ENCODE results near the gene TOR1AIP2. TPM values are rescaled to one million over a fixed set of nuclear protein-coding genes. Genes with fewer than 3 reads are reported as not detected.

TOR1AIP2 gene
- total and polyA plus RNA-seq, 7 experiments from 2014 or later, result 9.5 to 64.9 (median 57.5) TPM

GRCh38 chr1:179831852-179832699 lies 45.5 kb downstream of the TOR1AIP2 start:
- DNase-seq (peak in 7 of 9 donors; percentile 63 to 80 (median 76)), ATAC-seq (peak; percentile 84)
- ChIA-PET POLR2A (interaction anchor here (0.8 to 4.5 kb wide), 7 partner anchors 10 to 51 kb away, joined by 3 to 66 read pairs (median 3); partner anchors contain the start of genes TOR1AIP1 and TOR1AIP2), CTCF (interaction anchor here (0.9 to 4.3 kb wide), 6 partner anchors 9 to 127 kb away, joined by 3 to 33 read pairs (median 4); partner anchors contain the start of gene TOR1AIP1)
- Mint-ChIP-seq H3K9me3 (no peaks in the 10 kb centered on the region), H3K27me3 (no peaks in the 10 kb centered on the region), H3K4me1 (peaks cover 23 to 47% (median 38%) of the 10 kb centered on the region in 7 donors), H3K27ac (peak overlapping the region; percentile 52 to 95 (median 91)), H3K4me3 (peak overlapping the region; percentile 63 to 81 (median 72)), H3K36me3 (peaks cover 0 to 6% (median 4%) of the 10 kb centered on the region in 5 donors)
- Histone ChIP-seq H3K27me3 (ENCODE audit: control insufficient read depth in 2 of 2, insufficient read depth in 2 of 2, low read length in 2 of 2) (no peaks in the 10 kb centered on the region), H3K4me1 (ENCODE audit: control insufficient read depth in 2 of 2, insufficient read depth in 2 of 2, low read length in 2 of 2) (peaks cover 16 to 37% of the 10 kb centered on the region in 2 donors), H3K4me3 (ENCODE audit: low read length) (peak overlapping the region; percentile 56), H3K9me3 (ENCODE audit: control insufficient read depth in 2 of 3, low read length in 3 of 3) (no peaks in the 10 kb centered on the region), H3K36me3 (ENCODE audit: control insufficient read depth in 2 of 3, insufficient read depth in 3 of 3, low read length in 3 of 3) (no peaks in the 10 kb centered on the region), H3K27ac (ENCODE audit: low read depth, low read length) (peak overlapping the region; percentile 59)
- intact Hi-C loops (cut with micrococcal nuclease), result loop anchor here (1.0 to 5.0 kb wide), 6 partner anchors 17 to 1105 kb away; partner anchors contain the start of genes RALGPS2 (in 1 of the 2), SOAT1 (in 1 of the 2) and TOR1AIP1 (in 1 of the 2)

DNA sequence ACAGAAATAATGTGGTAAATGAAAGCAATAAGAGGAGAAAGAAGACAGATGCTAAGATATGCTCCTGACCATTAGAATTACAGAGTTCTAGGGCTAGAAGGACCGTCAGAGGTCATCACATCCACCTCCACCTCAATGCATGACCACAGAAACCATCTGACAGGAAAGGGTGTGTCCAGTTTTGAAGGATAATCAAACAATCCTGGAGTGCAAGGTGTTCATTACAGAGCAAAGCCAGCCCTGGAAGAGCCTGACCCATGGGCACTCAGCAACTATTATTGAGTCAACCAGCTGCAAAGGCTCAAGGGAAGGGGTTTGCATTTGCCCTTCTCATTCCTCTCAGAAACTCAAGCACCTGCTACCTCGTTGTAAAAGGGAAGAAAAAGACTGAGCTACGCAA lies 46.4 kb downstream of the TOR1AIP2 start:
- no peaks in the 10 kb centered on the region for H3K36me3 ChIP-seq (ENCODE audit: control insufficient read depth in 2 of 3, insufficient read depth in 3 of 3, low read length in 3 of 3)
- no peaks in the 10 kb centered on the region for H3K9me3 ChIP-seq (ENCODE audit: control insufficient read depth in 2 of 3, low read length in 3 of 3)
- H3K4me1 Mint-ChIP-seq, result peaks cover 23 to 47% (median 38%) of the 10 kb centered on the region in 7 donors
- ATAC-seq, result no peak
- H3K9me3 Mint-ChIP-seq, result no peaks in the 10 kb centered on the region
- peaks cover 16 to 37% of the 10 kb centered on the region in 2 donors for H3K4me1 ChIP-seq (ENCODE audit: control insufficient read depth in 2 of 2, insufficient read depth in 2 of 2, low read length in 2 of 2)
- ChIA-PET CTCF (interaction anchor here (1.1 to 4.3 kb wide), 4 partner anchors 8 to 51 kb away, joined by 3 to 33 read pairs (median 4); partner anchors contain the start of gene TOR1AIP1), POLR2A (interaction anchor here (0.7 to 4.5 kb wide), 8 partner anchors 9 to 323 kb away, joined by 3 to 66 read pairs (median 3); partner anchors contain the start of genes TOR1AIP1 and TOR1AIP2)
- peaks cover 0 to 5% (median 4%) of the 10 kb centered on the region in 5 donors for H3K36me3 Mint-ChIP-seq
- H3K4me3 Mint-ChIP-seq, result peak overlapping the region; percentile 63 to 81 (median 72)
- H3K27ac Mint-ChIP-seq, result peak overlapping the region; percentile 52 to 95 (median 91)
- no peak for DNase-seq
- peak overlapping the region; percentile 59 for H3K27ac ChIP-seq (ENCODE audit: low read depth, low read length)
- H3K27me3 Mint-ChIP-seq, result no peaks in the 10 kb centered on the region
- peak overlapping the region; percentile 56 for H3K4me3 ChIP-seq (ENCODE audit: low read length)
- H3K27me3 ChIP-seq (ENCODE audit: control insufficient read depth in 2 of 2, insufficient read depth in 2 of 2, low read length in 2 of 2), result no peaks in the 10 kb centered on the region
- intact Hi-C loops (cut with micrococcal nuclease), result loop anchor here in 1 of 2 donors (5.0 kb wide), 2 partner anchors 539 to 1104 kb away; partner anchors contain the start of genes RALGPS2 and SOAT1

DNA sequence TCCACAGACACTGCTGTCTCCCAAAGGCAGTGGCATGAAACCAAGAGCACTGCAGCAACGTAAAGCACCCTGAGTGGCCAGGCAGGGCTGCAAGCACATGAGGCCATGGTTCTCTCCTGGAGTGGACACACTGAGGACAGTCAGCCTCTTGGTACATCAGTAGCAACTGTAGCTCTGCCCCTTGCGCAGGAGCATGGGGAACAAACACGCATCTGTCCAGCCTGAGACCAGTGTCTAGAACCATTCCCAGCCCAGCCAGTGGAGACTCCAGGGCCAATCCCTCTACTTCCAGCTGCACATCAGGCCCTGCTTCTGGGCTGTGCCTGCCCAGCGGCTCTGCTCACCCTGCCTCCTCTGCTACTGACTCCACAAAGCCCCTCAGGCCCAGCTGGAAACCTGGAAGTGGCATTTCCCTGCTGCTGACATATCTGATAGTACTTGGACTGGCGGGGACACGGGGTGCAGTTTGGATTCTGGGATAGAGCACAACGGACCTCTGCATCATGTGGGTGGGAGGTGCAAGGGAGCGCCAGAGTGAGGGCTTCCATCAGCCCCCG lies 49.0 kb downstream of the TOR1AIP2 start:
- POLR2A ChIA-PET, result interaction anchor here (0.7 to 2.5 kb wide), 2 partner anchors 8 to 13 kb away, joined by 3 to 18 read pairs; no protein-coding TSS in a partner anchor
- no peaks in the 10 kb centered on the region for H3K27me3 ChIP-seq (ENCODE audit: control insufficient read depth in 2 of 2, insufficient read depth in 2 of 2, low read length in 2 of 2)
- peaks cover 16 to 37% of the 10 kb centered on the region in 2 donors for H3K4me1 ChIP-seq (ENCODE audit: control insufficient read depth in 2 of 2, insufficient read depth in 2 of 2, low read length in 2 of 2)
- Mint-ChIP-seq H3K36me3 (no peaks in the 10 kb centered on the region), H3K27me3 (peaks cover 0 to 3% (median 0%) of the 10 kb centered on the region in 5 donors), H3K4me3 (no peak overlapping the region), H3K27ac (peak overlapping the region in 2 of 9 donors; percentile 26 to 67), H3K9me3 (no peaks in the 10 kb centered on the region), H3K4me1 (peaks cover 23 to 44% (median 40%) of the 10 kb centered on the region in 7 donors)
- H3K36me3 ChIP-seq (ENCODE audit: control insufficient read depth in 2 of 3, insufficient read depth in 3 of 3, low read length in 3 of 3), result no peaks in the 10 kb centered on the region
- CTCF ChIA-PET, result interaction anchor here (1.8 kb wide), 1 partner anchor 15 kb away, joined by 16 read pairs; no protein-coding TSS in a partner anchor
- no peak for DNase-seq
- no peak overlapping the region for H3K4me3 ChIP-seq (ENCODE audit: low read length)
- H3K9me3 ChIP-seq (ENCODE audit: control insufficient read depth in 2 of 3, low read length in 3 of 3), result no peaks in the 10 kb centered on the region
- ATAC-seq, result no peak
- H3K27ac ChIP-seq (ENCODE audit: low read depth, low read length), result no peak overlapping the region
- intact Hi-C loops (cut with micrococcal nuclease), result no loop called here

DNA sequence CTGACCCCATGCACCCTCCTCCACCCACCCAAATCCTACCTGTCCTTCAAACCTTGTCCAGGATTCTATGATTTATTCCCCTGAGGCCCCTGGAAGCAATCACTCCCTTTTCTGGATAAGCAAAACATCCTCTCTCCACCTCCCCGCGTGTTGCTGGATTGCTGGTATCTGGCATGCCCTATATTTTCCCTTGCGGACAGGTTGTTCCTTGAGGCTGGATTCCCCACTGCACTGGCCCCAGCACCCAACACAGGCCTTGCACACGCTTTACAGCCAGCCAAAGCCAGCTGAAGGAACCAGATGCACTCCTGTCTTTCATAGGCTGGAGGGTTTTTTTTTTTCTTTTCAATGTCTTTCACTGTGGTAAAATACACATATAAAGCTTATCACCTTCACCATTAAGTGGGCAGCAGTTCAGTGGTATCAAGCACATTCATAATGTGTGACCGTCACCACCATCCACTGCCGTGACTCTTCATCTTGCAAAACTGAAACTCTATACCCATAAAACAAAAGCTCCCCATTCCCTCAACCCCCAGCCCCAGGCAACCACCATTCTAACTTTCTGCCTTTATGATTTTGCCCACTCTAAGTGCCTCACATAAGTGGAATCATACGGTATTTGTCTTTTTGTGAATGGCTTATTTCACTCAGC lies 50.9 kb downstream of the TOR1AIP2 start:
- CTCF ChIA-PET, result no interaction called here
- Mint-ChIP-seq H3K4me1 (peaks cover 11 to 30% (median 23%) of the 10 kb centered on the region in 7 donors), H3K27me3 (peaks cover 0 to 3% (median 0%) of the 10 kb centered on the region in 5 donors), H3K4me3 (no peak overlapping the region), H3K9me3 (no peaks in the 10 kb centered on the region), H3K36me3 (no peaks in the 10 kb centered on the region), H3K27ac (peak overlapping the region in 3 of 9 donors; percentile 0 to 56 (median 35))
- POLR2A ChIA-PET, result interaction anchor here (2.5 kb wide), 1 partner anchor 11 kb away, joined by 18 read pairs; no protein-coding TSS in a partner anchor
- H3K4me3 ChIP-seq (ENCODE audit: low read length), result no peak overlapping the region
- no peaks in the 10 kb centered on the region for H3K36me3 ChIP-seq (ENCODE audit: control insufficient read depth in 2 of 3, insufficient read depth in 3 of 3, low read length in 3 of 3)
- H3K27ac ChIP-seq (ENCODE audit: low read depth, low read length), result no peak overlapping the region
- no peaks in the 10 kb centered on the region for H3K27me3 ChIP-seq (ENCODE audit: control insufficient read depth in 2 of 2, insufficient read depth in 2 of 2, low read length in 2 of 2)
- H3K4me1 ChIP-seq (ENCODE audit: control insufficient read depth in 2 of 2, insufficient read depth in 2 of 2, low read length in 2 of 2), result peaks cover 9 to 21% of the 10 kb centered on the region in 2 donors
- H3K9me3 ChIP-seq (ENCODE audit: control insufficient read depth in 2 of 3, low read length in 3 of 3), result no peaks in the 10 kb centered on the region
- ATAC-seq (no peak), DNase-seq (no peak)
- intact Hi-C loops (cut with micrococcal nuclease), result no loop called here

DNA sequence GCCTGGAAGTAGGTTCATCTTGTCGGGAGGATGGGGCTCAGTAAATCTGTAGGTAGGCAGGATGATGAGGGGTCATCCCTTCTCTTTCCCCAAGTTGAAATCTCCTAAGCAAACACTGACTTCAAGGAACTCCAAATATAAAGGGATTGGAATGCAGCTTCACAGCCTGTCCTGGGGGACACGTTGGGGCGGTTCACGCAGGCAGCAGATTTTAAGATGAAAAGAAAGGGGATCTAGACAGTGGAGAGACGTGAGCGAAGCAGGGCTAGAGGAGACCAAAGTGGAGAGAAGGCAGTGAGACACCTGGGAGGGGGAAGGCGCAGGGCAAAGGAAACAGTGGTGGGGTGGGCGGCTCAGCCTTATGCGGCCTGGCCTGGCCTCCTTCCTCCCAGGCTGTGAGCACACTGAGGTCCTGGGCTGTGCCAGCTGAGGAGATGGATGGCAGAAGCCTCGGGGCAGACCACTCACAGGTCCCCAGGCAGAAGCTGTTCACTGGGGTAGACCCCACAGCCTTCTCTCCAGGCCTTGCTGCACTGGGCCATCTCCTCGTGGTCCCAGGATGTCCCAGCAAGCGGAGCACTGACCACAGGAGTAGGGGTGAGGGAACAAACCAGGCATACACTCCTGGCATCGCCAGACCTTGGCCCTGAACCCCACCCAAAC lies 51.7 kb downstream of the TOR1AIP2 start:
- no peak for ATAC-seq
- H3K27ac Mint-ChIP-seq, result peak overlapping the region in 2 of 9 donors; percentile 13 to 69

More for the DNA sequence above, 51.7 kb downstream of the TOR1AIP2 start:
- H3K36me3 Mint-ChIP-seq, result no peaks in the 10 kb centered on the region
- peak overlapping the region in 1 of 10 donors; percentile 9 for H3K4me3 Mint-ChIP-seq
- ChIA-PET CTCF (no interaction called here), POLR2A (no interaction called here)
- DNase-seq, result no peak
- no peak overlapping the region for H3K27ac ChIP-seq (ENCODE audit: low read depth, low read length)
- H3K9me3 Mint-ChIP-seq, result no peaks in the 10 kb centered on the region
- H3K36me3 ChIP-seq (ENCODE audit: control insufficient read depth in 2 of 3, insufficient read depth in 3 of 3, low read length in 3 of 3), result no peaks in the 10 kb centered on the region
- intact Hi-C loops (cut with micrococcal nuclease), result no loop called here
- no peaks in the 10 kb centered on the region for H3K9me3 ChIP-seq (ENCODE audit: control insufficient read depth in 2 of 3, low read length in 3 of 3)
- H3K4me1 ChIP-seq (ENCODE audit: control insufficient read depth in 2 of 2, insufficient read depth in 2 of 2, low read length in 2 of 2), result peaks cover under 1 to 13% of the 10 kb centered on the region in 2 donors
- H3K27me3 ChIP-seq (ENCODE audit: control insufficient read depth in 2 of 2, insufficient read depth in 2 of 2, low read length in 2 of 2), result no peaks in the 10 kb centered on the region
- H3K4me3 ChIP-seq (ENCODE audit: low read length), result no peak overlapping the region
- H3K27me3 Mint-ChIP-seq, result peaks cover 0 to 3% (median 0%) of the 10 kb centered on the region in 5 donors
- peaks cover 3 to 22% (median 15%) of the 10 kb centered on the region in 7 donors for H3K4me1 Mint-ChIP-seq

Data from naive thymus-derived CD4-positive, alpha-beta T cell (primary cell).